Measurements from ENCODE around the gene DNAH14. TPM values are rescaled to one million over a fixed set of nuclear protein-coding genes. Genes with fewer than 3 reads are reported as not detected.

DNAH14 gene
- total and polyA plus RNA-seq, 2 of the 8 experiments (the other 6 are each of a cell fraction or from before 2014, with no cell fraction given): 8.4 to 40.7 TPM

GRCh38 chr1:225424562-225425200 lies 495.2 kb downstream of the DNAH14 start:
- H3K36me3 ChIP-seq (ENCODE audit: control insufficient read depth in 2 of 4, insufficient read depth in 4 of 4, low read length in 3 of 4): peaks cover 0 to 2% (median 0%) of the 10 kb centered on the region in 4 experiments; a peak in 2 of 8 replicates
- no peaks in the 10 kb centered on the region for H3K9me3 ChIP-seq (ENCODE audit: insufficient read depth in 2 of 2, low read depth in 1 of 2, low read length in 1 of 2)
- no peak overlapping the region for H2AK5ac ChIP-seq (ENCODE audit: low read depth, low read length)
- H2AFZ ChIP-seq (ENCODE audit: low read length): no peak overlapping the region
- H4K91ac ChIP-seq (replicated peaks; ENCODE audit: insufficient read length, low read length): no peak overlapping the region
- H3K27me3 ChIP-seq (replicated peaks in 1 of 4; ENCODE audit: control insufficient read depth in 3 of 4, extremely low read depth in 1 of 4, insufficient read depth in 3 of 4, low read length in 3 of 4): peaks cover 0 to 3% (median 1%) of the 10 kb centered on the region in 4 experiments; a peak in 2 of 7 replicates
- H2BK20ac ChIP-seq (ENCODE audit: low read length): no peak overlapping the region
- H2BK120ac ChIP-seq (replicated peaks; ENCODE audit: low read depth, low read length): no peak overlapping the region
- no peak overlapping the region for H3K9ac ChIP-seq (replicated peaks in 1 of 4; ENCODE audit: extremely low read depth in 1 of 4, low read depth in 3 of 4, low read length in 3 of 4)
- FAIRE-seq (no peak), DNase-seq (ENCODE audit: low read depth in 1 of 2, low spot score in 2 of 2) (no peak)
- H4K8ac ChIP-seq (ENCODE audit: extremely low read depth, insufficient read depth, low read length): no peak overlapping the region
- no peak overlapping the region for H4K5ac ChIP-seq (ENCODE audit: insufficient read length, low read depth, low read length)
- no peak overlapping the region for H3K23ac ChIP-seq (ENCODE audit: insufficient read length)
- peaks cover 6 to 23% of the 10 kb centered on the region in 2 experiments for H4K20me1 ChIP-seq (replicated peaks in 1 of 2; ENCODE audit: control insufficient read depth in 1 of 2, insufficient read depth in 2 of 2, low read length in 2 of 2)
- no peak overlapping the region for H3K4ac ChIP-seq (replicated peaks; ENCODE audit: insufficient read length, low read depth, low read length)
- no peak overlapping the region for H2BK5ac ChIP-seq (ENCODE audit: low read depth, low read length)
- H2BK12ac ChIP-seq (ENCODE audit: low read depth, low read length): peak overlapping the region; percentile 53; the same call in 1 of the 2 replicates
- WGBS, 2 experiments (ENCODE audit: extremely low coverage in 1 of 2, insufficient coverage in 1 of 2, insufficient read length in 1 of 2, insufficient replicate concordance in 2 of 2, low coverage in 1 of 2, low lambda C conversion rate in 2 of 2, missing lambda C conversion rate in 1 of 2): 82% methylated on average over 6 of the region's 6 CpGs; no CpG with 5 or more reads in 1 of the 2 experiments
- no peak overlapping the region for H3K27ac ChIP-seq (ENCODE audit: low read depth, low read length)
- H2BK15ac ChIP-seq (ENCODE audit: low read length): no peak overlapping the region
- no peak overlapping the region for H3K14ac ChIP-seq (ENCODE audit: insufficient read length)
- peak overlapping the region in 1 of 2 experiments; percentile 37; a peak in 2 of 4 replicates for H3K4me2 ChIP-seq (ENCODE audit: insufficient read depth in 1 of 2, low read depth in 2 of 2, low read length in 2 of 2)
- no peak overlapping the region for H3K4me3 ChIP-seq (ENCODE audit: extremely low read depth in 1 of 4, insufficient read depth in 2 of 4, low read depth in 3 of 4, low read length in 4 of 4)
- H3K79me1 ChIP-seq (ENCODE audit: low read depth, low read length): peaks cover 6% of the 10 kb centered on the region; the same call in 1 of the 2 replicates
- no peak overlapping the region for H3K56ac ChIP-seq (replicated peaks; ENCODE audit: insufficient read length, low read depth, low read length)
- CTCF ChIA-PET (ENCODE audit: partially characterized antibody): interaction anchor here (0.7 to 5.0 kb wide), 7 partner anchors 10 to 112 kb away, joined by 3 to 17 read pairs (median 4); no protein-coding TSS in a partner anchor
- H3K4me1 ChIP-seq (replicated peaks in 1 of 4; ENCODE audit: control insufficient read depth in 3 of 4, insufficient read depth in 4 of 4, low read length in 3 of 4): peaks cover 3 to 13% (median 12%) of the 10 kb centered on the region in 4 experiments
- H3K23me2 ChIP-seq (ENCODE audit: low read depth, low read length): peaks cover 11% of the 10 kb centered on the region
- H3K18ac ChIP-seq (ENCODE audit: extremely low read depth, low read length): no peak overlapping the region
- H3K79me2 ChIP-seq (ENCODE audit: control insufficient read depth in 1 of 2, insufficient read depth in 2 of 2, low read length in 2 of 2): peaks cover 13 to 61% of the 10 kb centered on the region in 2 experiments
- POLR2A ChIA-PET (ENCODE audit: partially characterized antibody): interaction anchor here (0.5 to 1.5 kb wide), 4 partner anchors 10 to 50 kb away, joined by 3 to 4 read pairs (median 3); no protein-coding TSS in a partner anchor
- TF ChIP-seq JUN (IDR thresholded peaks at IDR 0.05; ENCODE audit: low read depth, low read length) (no peak), JUND (IDR thresholded peaks at IDR 0.05; ENCODE audit: low read length) (no peak), KDM1A (IDR thresholded peaks at IDR 0.05; ENCODE audit: borderline replicate concordance, low read length) (no peak), FOSL1 (IDR thresholded peaks at IDR 0.05; ENCODE audit: insufficient read depth, low read depth, low read length) (no peak), CHD1 (IDR thresholded peaks at IDR 0.05; ENCODE audit: low read depth, low read length) (no peak), RXRA (IDR thresholded peaks at IDR 0.05; ENCODE audit: insufficient read depth, low read depth, low read length) (no peak), CREB1 (IDR thresholded peaks at IDR 0.05) (no peak), HDAC2 (IDR thresholded peaks at IDR 0.05; ENCODE audit: borderline replicate concordance in 1 of 2, low read depth in 2 of 2, low read length in 2 of 2) (no peak), EZH2 (IDR thresholded peaks at IDR 0.05; ENCODE audit: low read depth, low read length, severe bottlenecking) (no peak), PHF8 (conservative IDR thresholded peaks at IDR 0.05; ENCODE audit: low read depth, low read length) (no peak)

All from H1 (cell line).